HepG2 (cell line): ENCODE data around the gene NPHP4. TPM values are rescaled to one million over a fixed set of nuclear protein-coding genes. Genes with fewer than 3 reads are reported as not detected.

Source experiments
- ESRRA ChIP-seq: sonication (generic); formaldehyde crosslinking; IDR thresholded peaks from 2 replicates; pipeline ENCODE4 v1.5.1; 2020; ENCODE audit warnings: mild to moderate bottlenecking, low read depth, missing genetic modification reagents
- GATAD1 ChIP-seq: IDR thresholded peaks from 2 replicates; pipeline ENCODE4 v1.6.1; 2016; ENCODE audit warnings: missing genetic modification reagents, missing compliant biosample characterization
- HDAC2 ChIP-seq: sonication (generic); formaldehyde crosslinking; IDR thresholded peaks from 2 replicates; pipeline ENCODE4 v1.4.0; 2020; ENCODE audit warnings: missing genetic modification reagents
- IKZF1 ChIP-seq: fragments of 450-650 bp; IDR thresholded peaks from 2 replicates; pipeline ENCODE4 v1.7.1; 2016
- JUN ChIP-seq: sonication (generic); formaldehyde crosslinking; IDR thresholded peaks from 2 replicates; pipeline ENCODE4 v1.4.0; 2020; ENCODE audit warnings: mild to moderate bottlenecking, missing genetic modification reagents
- KLF16 ChIP-seq, 2 experiments: sonication (generic) in 1 of 2; formaldehyde crosslinking in 1 of 2; IDR thresholded peaks; 2 replicates each; pipeline versions ENCODE4 v1.6.1 to v1.8.0; 2016 to 2023; ENCODE audit warnings: missing genetic modification reagents in 2 of 2, missing compliant biosample characterization in 1 of 2
- SMYD3 ChIP-seq: sonication (generic); formaldehyde crosslinking; IDR thresholded peaks from 2 replicates; pipeline ENCODE4 v1.8.1; 2023; ENCODE audit warnings: mild to moderate bottlenecking, missing genetic modification reagents
- YEATS4 ChIP-seq: sonication (generic); formaldehyde crosslinking; IDR thresholded peaks from 2 replicates; pipeline ENCODE4 v1.4.0; 2020; ENCODE audit warnings: missing genetic modification reagents, borderline replicate concordance
- ZC3H4 ChIP-seq: sonication (generic); formaldehyde crosslinking; IDR thresholded peaks from 2 replicates; pipeline ENCODE4 v1.4.0; 2020; ENCODE audit warnings: missing genetic modification reagents, borderline replicate concordance
- ZKSCAN1 ChIP-seq: fragments of 150-350 bp; IDR thresholded peaks from 2 replicates; pipeline ENCODE4 v1.6.1; 2014; ENCODE audit warnings: low read length
- ZNF121 ChIP-seq: sonication (generic); formaldehyde crosslinking; IDR thresholded peaks from 2 replicates; pipeline ENCODE4 v1.5.0; 2020; ENCODE audit warnings: mild to moderate bottlenecking, missing genetic modification reagents
- ZNF224 ChIP-seq: sonication (generic); formaldehyde crosslinking; IDR thresholded peaks from 2 replicates; pipeline ENCODE4 v1.5.0; 2020; ENCODE audit warnings: mild to moderate bottlenecking, missing genetic modification reagents
- ZNF282 ChIP-seq: fragments of 450-650 bp; IDR thresholded peaks from 2 replicates; pipeline ENCODE4 v1.6.1; 2018; ENCODE audit not compliant: partially characterized antibody
- ZNF33A ChIP-seq: sonication (generic); formaldehyde crosslinking; IDR thresholded peaks from 2 replicates; pipeline ENCODE4 v1.5.1; 2020; ENCODE audit warnings: missing genetic modification reagents, mild to moderate bottlenecking, moderate library complexity, borderline replicate concordance
- ZNF549 ChIP-seq: sonication (generic); formaldehyde crosslinking; IDR thresholded peaks from 2 replicates; pipeline ENCODE4 v1.5.0; 2020; ENCODE audit warnings: missing genetic modification reagents
- ZNF562 ChIP-seq: sonication (generic); formaldehyde crosslinking; IDR thresholded peaks from 2 replicates; pipeline ENCODE4 v1.8.0; 2022; ENCODE audit warnings: missing genetic modification reagents, borderline replicate concordance
- ZNF678 ChIP-seq: sonication (generic); formaldehyde crosslinking; IDR thresholded peaks from 2 replicates; pipeline ENCODE4 v1.4.0; 2020; ENCODE audit warnings: mild to moderate bottlenecking, missing genetic modification reagents
- ZSCAN12 ChIP-seq: sonication (generic); formaldehyde crosslinking; IDR thresholded peaks from 2 replicates; pipeline ENCODE4 v1.9.0; 2021; ENCODE audit warnings: mild to moderate bottlenecking, missing genetic modification reagents
- polyA plus RNA-seq, 8 experiments: library from polyadenylated mRNA; depleted of rRNA in 3 of 8; stranded (reverse) in 7 of 8; unstranded in 1 of 8; fragments of >200 nt; fragmentation: Illumina TruSeq in 4 of 8; extraction: Trizol in 4 of 8; gene quantifications; 2 replicates each; pipeline versions ENCODE4 v1.2.1 to v1.2.3, GENCODE V29; 2011 to 2016; ENCODE audit warnings: low read depth in 4 of 8, missing spikeins in 1 of 8, mixed read lengths in 1 of 8; ENCODE audit not compliant: insufficient read depth in 1 of 8
- total RNA-seq, 5 experiments: library from RNA; depleted of rRNA; stranded (reverse); fragments of >200 nt; fragmentation: Illumina TruSeq; extraction: Trizol; gene quantifications; 2 replicates each; pipeline ENCODE4 v1.2.3, GENCODE V29; 2016; ENCODE audit warnings: low read depth in 1 of 5
- TF ChIP-seq, protein P1 (sequence below): sonication (generic); formaldehyde crosslinking; IDR thresholded peaks from 2 replicates; pipeline ENCODE4 v1.4.0; 2020; ENCODE audit warnings: mild to moderate bottlenecking, missing genetic modification reagents, borderline replicate concordance
- TF ChIP-seq, protein P2 (sequence below): sonication (generic); formaldehyde crosslinking; IDR thresholded peaks from 2 replicates; pipeline ENCODE4 v1.4.0; 2020; ENCODE audit warnings: low read depth, missing genetic modification reagents
- TF ChIP-seq, protein P3 (sequence below): sonication (generic); formaldehyde crosslinking; IDR thresholded peaks from 2 replicates; pipeline ENCODE4 v1.8.0; 2022; ENCODE audit warnings: mild to moderate bottlenecking, missing genetic modification reagents
- TF ChIP-seq, protein P4 (sequence below): sonication (generic); formaldehyde crosslinking; IDR thresholded peaks from 2 replicates; pipeline ENCODE4 v1.9.0; 2022; ENCODE audit warnings: low read depth, missing genetic modification reagents

The NPHP4 gene
- total and polyA plus RNA-seq, 2 of the 13 experiments (the other 11 are each of a cell fraction or from before 2014, with no cell fraction given), result 4.4 to 6.8 TPM

DNA sequence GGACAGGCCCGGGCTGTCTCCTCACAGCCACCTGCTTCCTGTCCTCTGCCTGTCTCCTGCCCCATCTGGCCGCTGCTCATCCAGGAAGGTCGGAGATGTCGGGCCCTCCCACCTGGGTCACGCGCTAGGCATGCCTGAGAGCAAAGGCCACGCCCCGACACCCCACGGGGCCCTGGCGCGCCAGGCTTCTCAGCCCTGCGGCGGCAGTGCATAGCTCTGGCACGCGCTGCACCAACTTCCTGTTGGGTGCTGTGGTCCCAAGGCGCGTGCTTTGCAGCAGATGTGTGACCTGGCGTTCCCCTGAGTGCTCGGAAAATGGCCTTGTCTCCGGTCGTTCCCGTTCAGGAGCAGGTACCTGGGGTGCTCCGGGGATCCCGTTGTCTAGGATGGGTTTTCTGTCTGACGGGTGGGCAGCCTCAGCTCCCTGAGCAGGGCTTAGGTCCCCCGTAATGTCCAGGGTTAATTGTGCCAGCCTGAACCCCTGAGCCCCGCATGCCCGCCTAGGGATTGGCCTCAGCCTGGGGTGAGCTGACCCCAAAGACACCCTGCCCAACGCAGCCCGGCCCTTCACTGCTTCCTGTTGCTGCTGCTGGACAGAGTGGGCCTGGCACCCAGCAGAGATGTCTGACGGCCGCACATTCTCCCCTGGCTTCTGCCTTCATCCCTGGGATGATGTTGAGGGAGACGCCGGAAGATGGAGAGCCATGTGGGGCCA is 34.0 kb upstream of the NPHP4 start (continued):
- peak; percentile 61; the same call in 1 of the 2 replicates for TF ChIP-seq HDAC2 (CRISPR knock-in tag)
- TF ChIP-seq JUN (CRISPR knock-in tag), result no peak
- TF ChIP-seq, protein P1, sequence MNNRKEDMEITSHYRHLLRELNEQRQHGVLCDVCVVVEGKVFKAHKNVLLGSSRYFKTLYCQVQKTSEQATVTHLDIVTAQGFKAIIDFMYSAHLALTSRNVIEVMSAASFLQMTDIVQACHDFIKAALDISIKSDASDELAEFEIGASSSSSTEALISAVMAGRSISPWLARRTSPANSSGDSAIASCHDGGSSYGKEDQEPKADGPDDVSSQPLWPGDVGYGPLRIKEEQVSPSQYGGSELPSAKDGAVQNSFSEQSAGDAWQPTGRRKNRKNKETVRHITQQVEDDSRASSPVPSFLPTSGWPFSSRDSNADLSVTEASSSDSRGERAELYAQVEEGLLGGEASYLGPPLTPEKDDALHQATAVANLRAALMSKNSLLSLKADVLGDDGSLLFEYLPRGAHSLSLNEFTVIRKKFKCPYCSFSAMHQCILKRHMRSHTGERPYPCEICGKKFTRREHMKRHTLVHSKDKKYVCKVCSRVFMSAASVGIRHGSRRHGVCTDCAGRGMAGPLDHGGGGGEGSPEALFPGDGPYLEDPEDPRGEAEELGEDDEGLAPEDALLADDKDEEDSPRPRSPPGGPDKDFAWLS (CRISPR knock-in tag), result no peak
- peak; percentile 24; the same call in 1 of the 2 replicates for TF ChIP-seq ESRRA
- no peak for TF ChIP-seq ZSCAN12 (CRISPR knock-in tag)
- TF ChIP-seq ZNF121 (CRISPR knock-in tag), result peak; percentile 44; the same call in 1 of the 2 replicates
- TF ChIP-seq ZNF549 (CRISPR knock-in tag), result no peak
- TF ChIP-seq, protein P2, sequence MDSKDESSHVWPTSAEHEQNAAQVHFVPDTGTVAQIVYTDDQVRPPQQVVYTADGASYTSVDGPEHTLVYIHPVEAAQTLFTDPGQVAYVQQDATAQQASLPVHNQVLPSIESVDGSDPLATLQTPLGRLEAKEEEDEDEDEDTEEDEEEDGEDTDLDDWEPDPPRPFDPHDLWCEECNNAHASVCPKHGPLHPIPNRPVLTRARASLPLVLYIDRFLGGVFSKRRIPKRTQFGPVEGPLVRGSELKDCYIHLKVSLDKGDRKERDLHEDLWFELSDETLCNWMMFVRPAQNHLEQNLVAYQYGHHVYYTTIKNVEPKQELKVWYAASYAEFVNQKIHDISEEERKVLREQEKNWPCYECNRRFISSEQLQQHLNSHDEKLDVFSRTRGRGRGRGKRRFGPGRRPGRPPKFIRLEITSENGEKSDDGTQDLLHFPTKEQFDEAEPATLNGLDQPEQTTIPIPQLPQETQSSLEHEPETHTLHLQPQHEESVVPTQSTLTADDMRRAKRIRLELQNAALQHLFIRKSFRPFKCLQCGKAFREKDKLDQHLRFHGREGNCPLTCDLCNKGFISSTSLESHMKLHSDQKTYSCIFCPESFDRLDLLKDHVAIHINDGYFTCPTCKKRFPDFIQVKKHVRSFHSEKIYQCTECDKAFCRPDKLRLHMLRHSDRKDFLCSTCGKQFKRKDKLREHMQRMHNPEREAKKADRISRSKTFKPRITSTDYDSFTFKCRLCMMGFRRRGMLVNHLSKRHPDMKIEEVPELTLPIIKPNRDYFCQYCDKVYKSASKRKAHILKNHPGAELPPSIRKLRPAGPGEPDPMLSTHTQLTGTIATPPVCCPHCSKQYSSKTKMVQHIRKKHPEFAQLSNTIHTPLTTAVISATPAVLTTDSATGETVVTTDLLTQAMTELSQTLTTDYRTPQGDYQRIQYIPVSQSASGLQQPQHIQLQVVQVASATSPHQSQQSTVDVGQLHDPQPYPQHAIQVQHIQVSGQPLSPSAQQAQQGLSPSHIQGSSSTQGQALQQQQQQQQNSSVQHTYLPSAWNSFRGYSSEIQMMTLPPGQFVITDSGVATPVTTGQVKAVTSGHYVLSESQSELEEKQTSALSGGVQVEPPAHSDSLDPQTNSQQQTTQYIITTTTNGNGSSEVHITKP (CRISPR knock-in tag), result peak; percentile 56
- TF ChIP-seq, protein P3, sequence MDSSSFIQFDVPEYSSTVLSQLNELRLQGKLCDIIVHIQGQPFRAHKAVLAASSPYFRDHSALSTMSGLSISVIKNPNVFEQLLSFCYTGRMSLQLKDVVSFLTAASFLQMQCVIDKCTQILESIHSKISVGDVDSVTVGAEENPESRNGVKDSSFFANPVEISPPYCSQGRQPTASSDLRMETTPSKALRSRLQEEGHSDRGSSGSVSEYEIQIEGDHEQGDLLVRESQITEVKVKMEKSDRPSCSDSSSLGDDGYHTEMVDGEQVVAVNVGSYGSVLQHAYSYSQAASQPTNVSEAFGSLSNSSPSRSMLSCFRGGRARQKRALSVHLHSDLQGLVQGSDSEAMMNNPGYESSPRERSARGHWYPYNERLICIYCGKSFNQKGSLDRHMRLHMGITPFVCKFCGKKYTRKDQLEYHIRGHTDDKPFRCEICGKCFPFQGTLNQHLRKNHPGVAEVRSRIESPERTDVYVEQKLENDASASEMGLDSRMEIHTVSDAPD, result peak; percentile 86; the same call in 1 of the 2 replicates
- TF ChIP-seq KLF16 (CRISPR knock-in tag; IDR thresholded peaks at IDR 0.05), result 0 out of 4 replicates have a peak, but pooled peaks of 1 of the 2 experiments have one; percentile 42
- TF ChIP-seq ZC3H4 (CRISPR knock-in tag), result no peak
- TF ChIP-seq ZNF282, result no peak
- no peak for TF ChIP-seq ZNF562 (CRISPR knock-in tag)
- peak; percentile 45; the same call in 1 of the 2 replicates for TF ChIP-seq GATAD1 (CRISPR knock-in tag)
- peak; percentile 80; the same call in 1 of the 2 replicates for TF ChIP-seq YEATS4 (CRISPR knock-in tag)
- TF ChIP-seq ZNF33A (CRISPR knock-in tag), result no peak
- TF ChIP-seq SMYD3 (CRISPR knock-in tag), result no peak
- TF ChIP-seq, protein P4, sequence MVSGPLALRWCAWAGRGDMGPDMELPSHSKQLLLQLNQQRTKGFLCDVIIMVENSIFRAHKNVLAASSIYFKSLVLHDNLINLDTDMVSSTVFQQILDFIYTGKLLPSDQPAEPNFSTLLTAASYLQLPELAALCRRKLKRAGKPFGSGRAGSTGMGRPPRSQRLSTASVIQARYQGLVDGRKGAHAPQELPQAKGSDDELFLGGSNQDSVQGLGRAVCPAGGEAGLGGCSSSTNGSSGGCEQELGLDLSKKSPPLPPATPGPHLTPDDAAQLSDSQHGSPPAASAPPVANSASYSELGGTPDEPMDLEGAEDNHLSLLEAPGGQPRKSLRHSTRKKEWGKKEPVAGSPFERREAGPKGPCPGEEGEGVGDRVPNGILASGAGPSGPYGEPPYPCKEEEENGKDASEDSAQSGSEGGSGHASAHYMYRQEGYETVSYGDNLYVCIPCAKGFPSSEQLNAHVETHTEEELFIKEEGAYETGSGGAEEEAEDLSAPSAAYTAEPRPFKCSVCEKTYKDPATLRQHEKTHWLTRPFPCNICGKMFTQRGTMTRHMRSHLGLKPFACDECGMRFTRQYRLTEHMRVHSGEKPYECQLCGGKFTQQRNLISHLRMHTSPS (CRISPR knock-in tag), result peak; percentile 41; the same call in 1 of the 2 replicates
- no peak for TF ChIP-seq IKZF1
- TF ChIP-seq ZKSCAN1, result no peak
- no peak; the same call in 1 of the 2 replicates for TF ChIP-seq ZNF224 (CRISPR knock-in tag)
- 0 out of 2 replicates have a peak, but pooled peaks have one; percentile 31 for TF ChIP-seq ZNF678 (CRISPR knock-in tag)
